ENCODE measurements around the gene GRAMD1A. TPM values are rescaled to one million over a fixed set of nuclear protein-coding genes. Genes with fewer than 3 reads are reported as not detected.

GRAMD1A gene
- total and polyA plus RNA-seq, 2 of the 8 experiments (the other 6 are each of a cell fraction or from before 2014, with no cell fraction given) = 113 to 154 TPM

- TF ChIP-seq SIN3A (conservative IDR thresholded peaks at IDR 0.05 in 1 of 2, IDR thresholded peaks at IDR 0.05 in 1 of 2; ENCODE audit: low read depth in 1 of 2, low read length in 2 of 2) (no peak), TBP (IDR thresholded peaks at IDR 0.05; ENCODE audit: low read depth, low read length) (no peak), TCF12 (IDR thresholded peaks at IDR 0.05; ENCODE audit: low read depth, low read length) (no peak), SP4 (IDR thresholded peaks at IDR 0.05; ENCODE audit: low read length) (no peak), SIX5 (IDR thresholded peaks at IDR 0.05; ENCODE audit: low read depth, low read length) (no peak)
Measured at GRCh38 chr19:35038623-35039512, 38.7 kb downstream of the GRAMD1A start (continued).

Measured in H1 (cell line).